ENCODE data around the gene DAPK1.

DAPK1 gene

DNA sequence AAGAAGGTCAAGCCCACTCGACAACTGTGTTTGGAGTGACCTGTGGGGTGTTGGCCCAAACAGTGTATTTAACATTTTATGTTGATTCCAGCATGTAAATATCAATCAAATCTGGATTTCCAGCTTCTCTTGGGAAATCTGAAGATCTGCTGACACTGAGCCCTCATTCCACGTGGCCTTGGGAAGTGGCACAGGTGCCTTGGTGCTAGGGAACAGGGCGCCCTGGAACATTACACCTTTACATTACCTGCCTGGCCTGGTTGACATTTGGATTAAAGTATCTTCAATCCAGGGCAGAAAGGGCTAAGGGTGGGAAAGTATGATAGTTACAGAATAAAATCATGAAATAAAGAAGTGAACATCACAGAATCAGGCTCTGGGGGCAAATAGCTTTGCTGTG lies 143.4 kb downstream of the DAPK1 start:
- no peak for TF ChIP-seq NFIC (IDR thresholded peaks at IDR 0.05)

DNA sequence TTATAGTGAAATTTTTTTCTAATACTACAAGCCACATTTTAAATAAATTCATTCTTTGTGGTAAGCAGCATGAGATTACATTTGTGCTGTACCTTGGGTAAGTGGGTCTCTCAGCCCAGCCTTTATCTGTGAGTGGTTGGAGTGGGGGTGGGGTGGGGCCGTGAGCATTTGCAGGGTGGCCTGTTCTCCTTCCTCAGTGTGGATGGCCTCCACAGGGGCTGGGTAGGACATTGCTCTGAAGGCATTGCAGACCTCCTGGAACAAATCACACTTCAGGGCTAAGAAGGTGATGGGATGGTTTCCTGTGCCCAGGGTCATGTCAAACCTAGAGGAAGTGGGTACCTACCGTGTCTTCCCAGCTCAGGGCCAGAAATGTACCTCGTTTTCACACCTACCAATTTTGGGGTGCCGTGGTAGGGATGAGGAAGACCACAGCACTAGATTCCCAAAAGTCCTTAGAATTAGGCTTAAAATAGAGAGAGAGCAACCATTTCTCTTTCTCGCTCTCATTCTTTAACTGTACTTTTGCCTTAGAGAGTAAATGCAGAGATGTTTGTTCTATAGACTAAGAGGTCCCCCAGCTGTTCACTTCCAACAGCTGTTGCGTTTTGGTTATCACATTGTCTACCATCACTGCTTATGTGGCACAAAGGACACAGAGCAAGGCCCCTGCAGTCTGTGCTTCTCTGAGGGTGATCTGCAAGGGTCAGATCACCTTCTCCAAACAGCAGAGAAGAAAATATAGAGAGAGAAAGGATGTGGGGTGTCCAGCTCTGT lies 144.9 kb downstream of the DAPK1 start:
- TF ChIP-seq TAF1 (IDR thresholded peaks at IDR 0.05; ENCODE audit: low read depth) (no peak), FOXM1 (IDR thresholded peaks at IDR 0.05; ENCODE audit: borderline replicate concordance, low read depth) (no peak), YY1 (IDR thresholded peaks at IDR 0.05; ENCODE audit: low read depth) (no peak), CREB1 (IDR thresholded peaks at IDR 0.05; ENCODE audit: low read depth) (no peak), ZBTB7A (IDR thresholded peaks at IDR 0.05; ENCODE audit: low read depth) (no peak), TEAD4 (IDR thresholded peaks at IDR 0.05) (no peak), EP300 (IDR thresholded peaks at IDR 0.05; ENCODE audit: borderline replicate concordance) (no peak), CEBPB (IDR thresholded peaks at IDR 0.05) (no peak), EGR1 (IDR thresholded peaks at IDR 0.05) (no peak), NFIC (IDR thresholded peaks at IDR 0.05) (no peak), TCF12 (IDR thresholded peaks at IDR 0.05; ENCODE audit: low read depth) (no peak), RAD21 (IDR thresholded peaks at IDR 0.05; ENCODE audit: low read depth) (no peak)
- TF ChIP-seq, protein P1, sequence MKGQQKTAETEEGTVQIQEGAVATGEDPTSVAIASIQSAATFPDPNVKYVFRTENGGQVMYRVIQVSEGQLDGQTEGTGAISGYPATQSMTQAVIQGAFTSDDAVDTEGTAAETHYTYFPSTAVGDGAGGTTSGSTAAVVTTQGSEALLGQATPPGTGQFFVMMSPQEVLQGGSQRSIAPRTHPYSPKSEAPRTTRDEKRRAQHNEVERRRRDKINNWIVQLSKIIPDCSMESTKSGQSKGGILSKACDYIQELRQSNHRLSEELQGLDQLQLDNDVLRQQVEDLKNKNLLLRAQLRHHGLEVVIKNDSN (IDR thresholded peaks at IDR 0.05) = no peak
- TF ChIP-seq, protein P2, sequence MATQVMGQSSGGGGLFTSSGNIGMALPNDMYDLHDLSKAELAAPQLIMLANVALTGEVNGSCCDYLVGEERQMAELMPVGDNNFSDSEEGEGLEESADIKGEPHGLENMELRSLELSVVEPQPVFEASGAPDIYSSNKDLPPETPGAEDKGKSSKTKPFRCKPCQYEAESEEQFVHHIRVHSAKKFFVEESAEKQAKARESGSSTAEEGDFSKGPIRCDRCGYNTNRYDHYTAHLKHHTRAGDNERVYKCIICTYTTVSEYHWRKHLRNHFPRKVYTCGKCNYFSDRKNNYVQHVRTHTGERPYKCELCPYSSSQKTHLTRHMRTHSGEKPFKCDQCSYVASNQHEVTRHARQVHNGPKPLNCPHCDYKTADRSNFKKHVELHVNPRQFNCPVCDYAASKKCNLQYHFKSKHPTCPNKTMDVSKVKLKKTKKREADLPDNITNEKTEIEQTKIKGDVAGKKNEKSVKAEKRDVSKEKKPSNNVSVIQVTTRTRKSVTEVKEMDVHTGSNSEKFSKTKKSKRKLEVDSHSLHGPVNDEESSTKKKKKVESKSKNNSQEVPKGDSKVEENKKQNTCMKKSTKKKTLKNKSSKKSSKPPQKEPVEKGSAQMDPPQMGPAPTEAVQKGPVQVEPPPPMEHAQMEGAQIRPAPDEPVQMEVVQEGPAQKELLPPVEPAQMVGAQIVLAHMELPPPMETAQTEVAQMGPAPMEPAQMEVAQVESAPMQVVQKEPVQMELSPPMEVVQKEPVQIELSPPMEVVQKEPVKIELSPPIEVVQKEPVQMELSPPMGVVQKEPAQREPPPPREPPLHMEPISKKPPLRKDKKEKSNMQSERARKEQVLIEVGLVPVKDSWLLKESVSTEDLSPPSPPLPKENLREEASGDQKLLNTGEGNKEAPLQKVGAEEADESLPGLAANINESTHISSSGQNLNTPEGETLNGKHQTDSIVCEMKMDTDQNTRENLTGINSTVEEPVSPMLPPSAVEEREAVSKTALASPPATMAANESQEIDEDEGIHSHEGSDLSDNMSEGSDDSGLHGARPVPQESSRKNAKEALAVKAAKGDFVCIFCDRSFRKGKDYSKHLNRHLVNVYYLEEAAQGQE (IDR thresholded peaks at IDR 0.05; ENCODE audit: low read depth) = no peak
- TF ChIP-seq, protein P3, sequence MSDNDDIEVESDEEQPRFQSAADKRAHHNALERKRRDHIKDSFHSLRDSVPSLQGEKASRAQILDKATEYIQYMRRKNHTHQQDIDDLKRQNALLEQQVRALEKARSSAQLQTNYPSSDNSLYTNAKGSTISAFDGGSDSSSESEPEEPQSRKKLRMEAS (IDR thresholded peaks at IDR 0.05) = no peak

DNA sequence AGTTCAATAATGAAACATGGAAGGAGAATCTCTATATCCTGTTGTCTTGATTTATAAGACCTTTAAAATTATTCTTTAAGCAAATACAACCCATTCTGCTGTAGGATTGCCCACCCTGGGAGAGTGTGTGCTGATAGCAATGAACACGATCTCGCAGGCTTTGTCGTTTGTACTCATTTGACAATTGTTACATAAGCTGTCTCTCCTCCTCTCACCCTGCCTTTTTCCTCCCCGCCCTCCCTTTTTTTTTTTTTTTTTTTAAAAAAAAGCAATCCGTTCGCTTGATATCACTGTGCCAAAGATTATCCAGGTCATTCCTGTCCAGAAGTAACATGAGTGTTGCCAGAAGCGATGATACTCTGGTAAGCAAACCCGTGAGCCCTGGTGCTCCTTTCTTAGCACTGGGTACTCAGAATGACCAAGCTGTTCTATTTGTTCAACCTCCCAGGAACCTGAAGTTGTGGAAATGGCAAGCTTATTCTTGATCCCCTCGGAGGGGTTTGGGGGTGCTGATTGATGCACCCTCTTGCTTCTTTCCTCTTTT lies 145.5 kb downstream of the DAPK1 start:
- TF ChIP-seq TCF12 (IDR thresholded peaks at IDR 0.05; ENCODE audit: low read depth) (no peak), CREB1 (IDR thresholded peaks at IDR 0.05; ENCODE audit: low read depth) (no peak), EGR1 (IDR thresholded peaks at IDR 0.05) (no peak), TEAD4 (IDR thresholded peaks at IDR 0.05) (no peak), ZBTB7A (IDR thresholded peaks at IDR 0.05; ENCODE audit: low read depth) (no peak), RAD21 (IDR thresholded peaks at IDR 0.05; ENCODE audit: low read depth) (no peak), TAF1 (IDR thresholded peaks at IDR 0.05; ENCODE audit: low read depth) (no peak), YY1 (IDR thresholded peaks at IDR 0.05; ENCODE audit: low read depth) (no peak), EP300 (IDR thresholded peaks at IDR 0.05; ENCODE audit: borderline replicate concordance) (no peak), NFIC (IDR thresholded peaks at IDR 0.05) (no peak)
- TF ChIP-seq, protein P2 (IDR thresholded peaks at IDR 0.05; ENCODE audit: low read depth) = no peak
- TF ChIP-seq, protein P3 (IDR thresholded peaks at IDR 0.05) = no peak

DNA sequence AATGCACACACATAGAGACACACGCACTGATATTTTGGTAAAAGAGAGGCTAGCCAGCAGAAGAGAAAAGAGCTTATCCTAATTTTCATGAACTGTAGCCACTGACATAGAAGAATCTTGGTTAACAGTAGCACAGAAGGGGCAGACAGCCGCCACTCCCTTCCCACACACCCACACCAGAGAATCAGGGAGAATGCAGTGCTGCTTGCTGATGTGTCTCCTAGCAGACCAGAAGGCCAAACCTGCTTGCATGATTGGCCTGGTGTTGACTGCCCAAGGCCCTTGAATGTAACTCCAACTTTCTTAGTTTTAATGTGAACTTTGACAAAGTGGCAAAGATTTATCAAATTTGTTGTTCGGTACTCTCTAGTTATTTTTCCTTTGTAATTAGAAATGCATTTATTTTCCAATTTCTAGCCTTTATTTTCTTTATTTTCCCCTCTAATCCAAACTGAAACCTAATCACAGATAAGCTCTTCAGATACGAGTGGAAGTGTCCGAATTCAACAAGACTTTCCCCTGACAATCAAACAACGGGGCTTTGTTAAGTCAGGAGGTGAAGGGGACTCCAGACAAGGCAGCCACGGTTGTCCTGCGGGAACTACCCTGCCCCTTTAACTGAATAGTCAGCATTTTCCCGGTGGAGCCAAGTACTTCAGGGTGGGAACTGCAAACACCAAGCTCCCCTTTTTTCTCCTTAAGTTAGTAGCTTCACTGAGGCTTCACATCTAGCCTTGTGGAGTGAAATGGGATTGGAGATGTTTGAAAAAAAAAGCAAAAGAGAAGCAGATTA lies 146.3 kb downstream of the DAPK1 start:
- TF ChIP-seq, protein P2 (IDR thresholded peaks at IDR 0.05; ENCODE audit: low read depth) = no peak
- TF ChIP-seq EP300 (IDR thresholded peaks at IDR 0.05; ENCODE audit: borderline replicate concordance) = no peak
- TF ChIP-seq, protein P1 (IDR thresholded peaks at IDR 0.05) = no peak
- TF ChIP-seq TCF12 (IDR thresholded peaks at IDR 0.05; ENCODE audit: low read depth) = no peak
- TF ChIP-seq FOXM1 (IDR thresholded peaks at IDR 0.05; ENCODE audit: borderline replicate concordance, low read depth) = no peak
- no peak for TF ChIP-seq YY1 (IDR thresholded peaks at IDR 0.05; ENCODE audit: low read depth)
- TF ChIP-seq CEBPB (IDR thresholded peaks at IDR 0.05) = no peak
- no peak for TF ChIP-seq ZBTB7A (IDR thresholded peaks at IDR 0.05; ENCODE audit: low read depth)
- TF ChIP-seq RAD21 (IDR thresholded peaks at IDR 0.05; ENCODE audit: low read depth) = no peak
- TF ChIP-seq CREB1 (IDR thresholded peaks at IDR 0.05; ENCODE audit: low read depth) = no peak
- TF ChIP-seq TAF1 (IDR thresholded peaks at IDR 0.05; ENCODE audit: low read depth) = no peak
- no peak for TF ChIP-seq EGR1 (IDR thresholded peaks at IDR 0.05)
- no peak for TF ChIP-seq TEAD4 (IDR thresholded peaks at IDR 0.05)
- TF ChIP-seq NFIC (IDR thresholded peaks at IDR 0.05) = no peak
- TF ChIP-seq, protein P3 (IDR thresholded peaks at IDR 0.05) = no peak

Data from Ishikawa (cell line).